Astrocyte (in vitro differentiated cells and primary cell): ENCODE data around the gene FAM110A. TPM values are rescaled to one million over a fixed set of nuclear protein-coding genes. Genes with fewer than 3 reads are reported as not detected.

ENCODE experiments used
- DNase-seq: peaks from one replicate; pipeline ENCODE4 v3.0.0-alpha.2; 2010; ENCODE audit warnings: low read depth
- FAIRE-seq: peaks from 2 replicates; lab custom pipeline; 2011; peaks lifted over from hg19 to GRCh38; lab: Jason Lieb, UNC
- H2AFZ ChIP-seq: 2 replicates; pipeline ENCODE4 v1.6.0; 2012; ENCODE audit warnings: low read depth, low read length, inconsistent platforms
- H3K27ac ChIP-seq: 2 replicates; pipeline ENCODE4 v1.5.1; 2011; ENCODE audit warnings: low read depth, low read length, inconsistent platforms
- H3K27me3 ChIP-seq: 2 replicates; pipeline ENCODE4 v1.6.0; 2011; ENCODE audit warnings: low read length, inconsistent platforms; ENCODE audit not compliant: insufficient read depth
- H3K36me3 ChIP-seq: 2 replicates; pipeline ENCODE4 v1.5.1; 2011; ENCODE audit warnings: low read length, inconsistent platforms; ENCODE audit not compliant: insufficient read depth
- H3K4me1 ChIP-seq: 2 replicates; pipeline ENCODE4 v1.5.1; 2011; ENCODE audit warnings: low read length, inconsistent platforms; ENCODE audit not compliant: insufficient read depth
- H3K4me2 ChIP-seq: 2 replicates; pipeline ENCODE4 v1.6.0; 2012; ENCODE audit warnings: low read length, inconsistent platforms
- H3K4me3 ChIP-seq: 2 replicates; pipeline ENCODE4 v1.5.1; 2011; ENCODE audit warnings: low read depth, mild to moderate bottlenecking, low read length, inconsistent platforms; ENCODE audit not compliant: insufficient read depth
- H3K79me2 ChIP-seq: 2 replicates; pipeline ENCODE4 v1.6.0; 2012; ENCODE audit warnings: mild to moderate bottlenecking, low read length, inconsistent platforms; ENCODE audit not compliant: insufficient read depth
- H3K9ac ChIP-seq: 2 replicates; pipeline ENCODE4 v1.6.0; 2012; ENCODE audit warnings: mild to moderate bottlenecking, low read length, inconsistent platforms
- H3K9me3 ChIP-seq: 2 replicates; pipeline ENCODE4 v1.5.1; 2012; ENCODE audit warnings: low read depth, mild to moderate bottlenecking, low read length, inconsistent platforms; ENCODE audit not compliant: insufficient read depth
- H4K20me1 ChIP-seq: 2 replicates; pipeline ENCODE4 v1.6.0; 2012; ENCODE audit warnings: low read length, inconsistent platforms; ENCODE audit not compliant: insufficient read depth
- H3K27ac Mint-ChIP-seq: one replicate; pipeline ENCODE4 v1.8.0; 2021; ENCODE audit warnings: mild to moderate bottlenecking, mixed read lengths; ENCODE audit not compliant: unreplicated experiment
- H3K27me3 Mint-ChIP-seq: one replicate; pipeline ENCODE4 v1.8.0; 2021; ENCODE audit warnings: low read depth, mixed read lengths; ENCODE audit not compliant: unreplicated experiment
- H3K36me3 Mint-ChIP-seq: one replicate; pipeline ENCODE4 v1.8.0; 2021; ENCODE audit warnings: low read depth, mixed read lengths; ENCODE audit not compliant: unreplicated experiment
- H3K4me1 Mint-ChIP-seq: one replicate; pipeline ENCODE4 v1.8.0; 2021; ENCODE audit warnings: low read depth, mixed read lengths; ENCODE audit not compliant: unreplicated experiment
- H3K4me3 Mint-ChIP-seq: one replicate; pipeline ENCODE4 v1.8.0; 2021; ENCODE audit warnings: mild to moderate bottlenecking, moderate library complexity, mixed read lengths; ENCODE audit not compliant: unreplicated experiment
- H3K9me3 Mint-ChIP-seq: one replicate; pipeline ENCODE4 v1.8.0; 2021; ENCODE audit warnings: mild to moderate bottlenecking, mixed read lengths; ENCODE audit not compliant: unreplicated experiment
- CTCF ChIP-seq: IDR thresholded peaks from 2 replicates; pipeline ENCODE4 v1.5.1; 2011; ENCODE audit warnings: low read depth, mild to moderate bottlenecking, inconsistent platforms, low read length, moderate library complexity; ENCODE audit not compliant: insufficient read depth
- EZH2 ChIP-seq: IDR thresholded peaks from 2 replicates; pipeline ENCODE4 v1.6.1; 2012; ENCODE audit warnings: mild to moderate bottlenecking, low read length, inconsistent platforms; ENCODE audit not compliant: insufficient read depth
- total RNA-seq: library from RNA; stranded (reverse); gene quantifications from 2 replicates; pipeline ENCODE4 v1.2.1, GENCODE V29; 2021

Gene FAM110A
- total RNA-seq, 1 donor from 2014 or later, result 1.4 TPM

GRCh38 chr20:875115-875514 lies 41.6 kb downstream of the FAM110A start:
- peaks cover 2% of the 10 kb centered on the region for H3K9me3 Mint-ChIP-seq
- H3K9ac ChIP-seq, result no peak overlapping the region
- no peak overlapping the region for H3K4me2 ChIP-seq
- no peaks in the 10 kb centered on the region for H3K4me1 Mint-ChIP-seq
- H3K27ac ChIP-seq, result no peak overlapping the region
- H3K4me3 Mint-ChIP-seq, result no peak overlapping the region
- no peak overlapping the region for H2AFZ ChIP-seq
- no peak overlapping the region for H3K4me3 ChIP-seq
- H3K27me3 Mint-ChIP-seq, result peaks cover 53% of the 10 kb centered on the region
- no peaks in the 10 kb centered on the region for H4K20me1 ChIP-seq
- no peaks in the 10 kb centered on the region for H3K36me3 Mint-ChIP-seq
- no peaks in the 10 kb centered on the region for H3K4me1 ChIP-seq
- TF ChIP-seq EZH2 (no peak), CTCF (no peak)
- H3K27ac Mint-ChIP-seq, result no peak overlapping the region
- DNase-seq, result no peak
- no peaks in the 10 kb centered on the region for H3K9me3 ChIP-seq
- H3K27me3 ChIP-seq, result peaks cover 2% of the 10 kb centered on the region
- H3K36me3 ChIP-seq, result no peaks in the 10 kb centered on the region
- no peak for FAIRE-seq
- H3K79me2 ChIP-seq, result no peaks in the 10 kb centered on the region

- no peaks in the 10 kb centered on the region for H3K36me3 Mint-ChIP-seq
- Histone ChIP-seq H3K4me2 (no peak overlapping the region), H3K9ac (no peak overlapping the region), H3K4me3 (no peak overlapping the region), H2AFZ (no peak overlapping the region), H3K36me3 (no peaks in the 10 kb centered on the region), H3K27ac (no peak overlapping the region), H3K79me2 (no peaks in the 10 kb centered on the region), H4K20me1 (no peaks in the 10 kb centered on the region), H3K9me3 (no peaks in the 10 kb centered on the region), H3K4me1 (no peaks in the 10 kb centered on the region), H3K27me3 (no peaks in the 10 kb centered on the region)
- DNase-seq, result no peak
- no peak overlapping the region for H3K27ac Mint-ChIP-seq
- TF ChIP-seq EZH2 (no peak), CTCF (no peak)
- peaks cover 2% of the 10 kb centered on the region for H3K9me3 Mint-ChIP-seq
- no peak for FAIRE-seq
- peaks cover 41% of the 10 kb centered on the region for H3K27me3 Mint-ChIP-seq
- peaks cover 6% of the 10 kb centered on the region for H3K4me1 Mint-ChIP-seq
- H3K4me3 Mint-ChIP-seq, result no peak overlapping the region
These were observed 44.3 kb downstream of the FAM110A start for GRCh38 chr20:877814-878213.

GRCh38 chr20:878511-879307 lies 45.2 kb downstream of the FAM110A start:
- TF ChIP-seq CTCF (no peak), EZH2 (no peak)
- H3K4me3 ChIP-seq, result no peak overlapping the region
- H3K36me3 Mint-ChIP-seq, result no peaks in the 10 kb centered on the region

More at GRCh38 chr20:878511-879307, 45.2 kb downstream of the FAM110A start:
- peaks cover 43% of the 10 kb centered on the region for H3K27me3 Mint-ChIP-seq
- H3K27ac Mint-ChIP-seq, result no peak overlapping the region
- no peaks in the 10 kb centered on the region for H3K79me2 ChIP-seq
- no peak overlapping the region for H2AFZ ChIP-seq
- FAIRE-seq (no peak), DNase-seq (no peak)
- H3K27ac ChIP-seq, result no peak overlapping the region
- H3K4me1 ChIP-seq, result no peaks in the 10 kb centered on the region
- no peaks in the 10 kb centered on the region for H3K36me3 ChIP-seq
- no peaks in the 10 kb centered on the region for H3K9me3 ChIP-seq
- no peak overlapping the region for H3K9ac ChIP-seq
- H3K4me3 Mint-ChIP-seq, result no peak overlapping the region
- no peaks in the 10 kb centered on the region for H3K27me3 ChIP-seq
- H4K20me1 ChIP-seq, result no peaks in the 10 kb centered on the region
- H3K9me3 Mint-ChIP-seq, result peaks cover 2% of the 10 kb centered on the region
- peaks cover 6% of the 10 kb centered on the region for H3K4me1 Mint-ChIP-seq
- H3K4me2 ChIP-seq, result no peak overlapping the region
